Measurements from ENCODE around the gene SSX2. TPM values are rescaled to one million over a fixed set of nuclear protein-coding genes. Genes with fewer than 3 reads are reported as not detected.
"Not testable (repeated sequence)": the region's sequence is repeated elsewhere in the genome, so short reads cannot be mapped to it uniquely, and the experiment has no call there.

The SSX2 gene, protein sequence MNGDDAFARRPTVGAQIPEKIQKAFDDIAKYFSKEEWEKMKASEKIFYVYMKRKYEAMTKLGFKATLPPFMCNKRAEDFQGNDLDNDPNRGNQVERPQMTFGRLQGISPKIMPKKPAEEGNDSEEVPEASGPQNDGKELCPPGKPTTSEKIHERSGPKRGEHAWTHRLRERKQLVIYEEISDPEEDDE
- 0.14 TPM in 1 of 2 replicates, not detected in the other for total RNA-seq

GRCh38 chrX:52707078-52707477, at the start of gene SSX2:
TSS of gene SSX2 (minus strand) at chrX:52707178. CDS start at chrX:52705749, 1,429 bp downstream.
- not testable (repeated sequence) for DNase-seq (ENCODE audit: low read depth, low spot score)

DNA sequence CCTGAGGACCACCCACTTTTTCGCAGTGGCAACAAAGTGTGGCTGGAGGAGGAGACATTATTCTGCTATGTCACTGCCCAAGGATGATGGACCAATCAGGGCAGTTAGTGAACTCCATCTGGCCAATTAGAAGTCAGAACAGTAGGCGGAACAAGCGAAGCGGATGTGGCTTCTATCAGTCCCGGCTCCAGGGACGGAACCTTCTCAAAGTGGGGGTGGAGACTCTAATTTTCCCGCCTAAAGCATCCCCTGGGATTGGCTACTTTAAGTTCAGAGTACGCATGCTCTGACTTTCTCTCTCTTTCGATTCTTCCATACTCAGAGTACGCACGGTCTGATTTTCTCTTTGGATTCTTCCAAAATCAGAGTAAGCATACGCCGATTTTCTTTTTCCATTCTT, 44.0 kb upstream of the SSX2 start, which contains the start of gene SSX2B:
Gene SSX2B, plus strand, starts transcription at position 301 of the 400 bp plus-strand sequence. CDS start 1,429 bp downstream, outside the sequence.
- not testable (repeated sequence) for DNase-seq (ENCODE audit: low read depth, low spot score)

DNA sequence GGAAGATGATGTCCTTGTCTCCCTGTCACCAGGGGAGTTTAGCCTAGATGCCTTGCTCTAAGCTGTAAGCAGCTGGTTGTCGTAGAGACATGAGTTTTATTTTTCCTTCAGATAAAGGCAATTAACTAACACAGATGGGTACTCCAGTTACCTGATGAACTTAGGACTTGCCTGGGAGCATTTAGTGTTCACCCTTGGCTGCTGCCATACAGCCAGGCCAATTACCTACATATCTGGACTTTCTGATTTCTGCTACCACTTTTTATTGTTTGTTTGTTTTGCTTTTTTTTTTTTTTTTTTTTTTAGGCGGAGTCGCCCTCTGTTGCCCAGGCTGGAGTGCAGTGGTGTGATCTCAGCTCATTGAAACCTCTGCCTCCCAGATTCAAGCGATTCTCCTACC, 14.9 kb downstream of the SSX2 start:
- DNase-seq (ENCODE audit: low read depth, low spot score): not testable (repeated sequence)

- not testable (repeated sequence) for DNase-seq (ENCODE audit: low read depth, low spot score)
These were observed 44.8 kb downstream of the SSX2 start for GRCh38 chrX:52662218-52662617.

DNA sequence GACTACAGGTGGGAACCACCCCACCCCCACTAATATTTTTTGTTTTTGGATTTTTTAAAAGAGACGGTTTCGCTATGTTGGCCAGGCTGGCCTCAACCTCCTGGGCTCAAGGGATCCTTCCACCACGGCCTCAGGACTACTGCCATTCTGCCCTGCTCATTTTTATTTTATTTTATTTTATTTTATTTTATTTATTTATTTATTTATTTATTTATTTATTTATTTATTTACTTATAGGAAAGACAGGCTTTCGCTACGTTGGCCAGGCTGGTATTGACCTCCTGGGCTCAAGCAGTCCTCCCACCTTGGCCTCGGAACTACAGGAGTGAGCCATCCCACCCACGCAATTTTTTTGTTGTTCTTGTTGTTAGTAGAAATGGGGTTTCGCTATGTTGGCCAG, 51.5 kb downstream of the SSX2 start:
- DNase-seq (ENCODE audit: low read depth, low spot score): not testable (repeated sequence)

GRCh38 chrX:52654800-52655199, 52.2 kb downstream of the SSX2 start, which contains the start of gene SSX7:
TSS of gene SSX7 (minus strand) at chrX:52654900. CDS start at chrX:52653472, 1,428 bp downstream.
- DNase-seq (ENCODE audit: low read depth, low spot score): not testable (repeated sequence)

GRCh38 chrX:52650676-52651075, 56.3 kb downstream of the SSX2 start:
- not testable (repeated sequence) for DNase-seq (ENCODE audit: low read depth, low spot score)

- DNase-seq (ENCODE audit: low read depth, low spot score): not testable (repeated sequence)
These were observed 58.0 kb downstream of the SSX2 start for GRCh38 chrX:52648956-52649355.

Other genes with a start within 250 kb of the SSX2 start
- not detected in 2 replicates for gene XAGE1A, start 211.4 kb downstream of the SSX2 start, total RNA-seq
- not detected in 2 replicates for gene XAGE1B, start 190.1 kb downstream of the SSX2 start, total RNA-seq
- gene SSX7, start 52.3 kb downstream of the SSX2 start, total RNA-seq: not detected in 2 replicates
- gene SSX2B, start 44.1 kb upstream of the SSX2 start, total RNA-seq: not detected in 2 replicates
- gene SPANXN5, start 90.2 kb upstream of the SSX2 start, total RNA-seq: not detected in 2 replicates
- gene XAGE5, start 104.1 kb upstream of the SSX2 start, total RNA-seq: not detected in 2 replicates
- not detected in 2 replicates for gene XAGE3, start 160.9 kb upstream of the SSX2 start, total RNA-seq
- 8.1 and 8.9 TPM in 2 replicates for gene FAM156B, start 190.2 kb upstream of the SSX2 start, total RNA-seq